Mesothelial cell of epicardium (in vitro differentiated cells): ENCODE measurements around the gene AMHR2. TPM values are rescaled to one million over a fixed set of nuclear protein-coding genes. Genes with fewer than 3 reads are reported as not detected.
A peak's percentile ranks its signal among the peaks of the same experiment; 100 is the strongest.
"Not testable (repeated sequence)": the region's sequence is repeated elsewhere in the genome, so short reads cannot be mapped to it uniquely, and the experiment has no call there.

ENCODE experiments used
- DNase-seq, 2 experiments: peaks; one replicate each; pipeline ENCODE4 v3.0.0; 2021; ENCODE audit warnings: low spot score in 2 of 2; ENCODE audit not compliant: unreplicated experiment in 2 of 2
- H3K27ac Mint-ChIP-seq: 2 replicates; pipeline ENCODE4 v1.8.0; 2021; ENCODE audit warnings: mixed read lengths
- H3K27me3 Mint-ChIP-seq: 2 replicates; pipeline ENCODE4 v1.8.0; 2021; ENCODE audit warnings: low read depth, mixed read lengths
- H3K36me3 Mint-ChIP-seq: 2 replicates; pipeline ENCODE4 v1.8.0; 2021; ENCODE audit warnings: mixed read lengths
- H3K4me1 Mint-ChIP-seq: 2 replicates; pipeline ENCODE4 v1.8.0; 2021; ENCODE audit warnings: mixed read lengths
- H3K4me3 Mint-ChIP-seq: 2 replicates; pipeline ENCODE4 v1.8.0; 2021; ENCODE audit warnings: mild to moderate bottlenecking, moderate library complexity, mixed read lengths
- H3K9me3 Mint-ChIP-seq: 2 replicates; pipeline ENCODE4 v1.8.0; 2021; ENCODE audit warnings: mixed read lengths
- total RNA-seq: library from RNA; stranded (reverse); gene quantifications from 3 replicates; pipeline ENCODE4 v1.2.1, GENCODE V29; 2021
- TF ChIP-seq, protein P1 (sequence below): fragments of 200-600 bp; sonication (generic); IDR thresholded peaks from one replicate; pipeline ENCODE4 v1.5.0; 2021; ENCODE audit warnings: antibody characterized with exemption; ENCODE audit not compliant: unreplicated experiment

Gene AMHR2
- 11.1 to 13.8 TPM (median 12.3 TPM) in 3 replicates for total RNA-seq

GRCh38 chr12:53423597-53423996 is at the start of gene AMHR2:
Gene AMHR2 (plus strand): TSS chr12:53423855. CDS start chr12:53423935, 80 bp downstream.
- peak within 1 kb of the TSS; percentile 58 for H3K4me3 Mint-ChIP-seq
- no peaks in the 10 kb centered on the region for H3K27me3 Mint-ChIP-seq
- H3K27ac Mint-ChIP-seq, result peak within 1 kb of the TSS; percentile 77
- TF ChIP-seq, protein P1, sequence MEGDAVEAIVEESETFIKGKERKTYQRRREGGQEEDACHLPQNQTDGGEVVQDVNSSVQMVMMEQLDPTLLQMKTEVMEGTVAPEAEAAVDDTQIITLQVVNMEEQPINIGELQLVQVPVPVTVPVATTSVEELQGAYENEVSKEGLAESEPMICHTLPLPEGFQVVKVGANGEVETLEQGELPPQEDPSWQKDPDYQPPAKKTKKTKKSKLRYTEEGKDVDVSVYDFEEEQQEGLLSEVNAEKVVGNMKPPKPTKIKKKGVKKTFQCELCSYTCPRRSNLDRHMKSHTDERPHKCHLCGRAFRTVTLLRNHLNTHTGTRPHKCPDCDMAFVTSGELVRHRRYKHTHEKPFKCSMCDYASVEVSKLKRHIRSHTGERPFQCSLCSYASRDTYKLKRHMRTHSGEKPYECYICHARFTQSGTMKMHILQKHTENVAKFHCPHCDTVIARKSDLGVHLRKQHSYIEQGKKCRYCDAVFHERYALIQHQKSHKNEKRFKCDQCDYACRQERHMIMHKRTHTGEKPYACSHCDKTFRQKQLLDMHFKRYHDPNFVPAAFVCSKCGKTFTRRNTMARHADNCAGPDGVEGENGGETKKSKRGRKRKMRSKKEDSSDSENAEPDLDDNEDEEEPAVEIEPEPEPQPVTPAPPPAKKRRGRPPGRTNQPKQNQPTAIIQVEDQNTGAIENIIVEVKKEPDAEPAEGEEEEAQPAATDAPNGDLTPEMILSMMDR, result no peak
- no peak for DNase-seq
- peaks cover 54% of the 10 kb centered on the region for H3K4me1 Mint-ChIP-seq
- H3K36me3 Mint-ChIP-seq, result no peaks in the 10 kb centered on the region
- no peaks in the 10 kb centered on the region for H3K9me3 Mint-ChIP-seq

DNA sequence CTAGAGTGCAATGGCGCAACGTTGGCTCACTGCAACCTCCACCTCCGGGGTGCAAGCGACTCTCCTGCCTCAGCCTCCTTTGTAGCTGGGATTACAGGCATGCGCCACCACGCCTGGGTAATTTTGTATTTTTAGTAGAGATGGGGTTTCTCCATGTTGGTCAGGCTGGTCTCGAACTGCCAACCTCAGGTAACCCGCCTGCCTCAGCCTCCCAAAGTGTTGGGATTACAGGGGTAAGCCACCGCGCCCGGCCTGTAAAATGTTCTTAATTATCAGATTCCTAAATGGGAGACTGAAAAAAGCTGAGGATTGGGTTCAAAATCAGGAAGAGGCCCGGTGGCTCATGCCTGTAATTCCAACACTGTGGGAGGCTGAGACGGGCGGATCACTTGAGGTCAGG is 49.4 kb upstream of the AMHR2 start:
- not testable (repeated sequence) for H3K9me3 Mint-ChIP-seq, H3K27me3 Mint-ChIP-seq, H3K36me3 Mint-ChIP-seq, DNase-seq, H3K4me3 Mint-ChIP-seq
- Mint-ChIP-seq H3K4me1 (peaks cover 27% of the 10 kb centered on the region), H3K27ac (peak overlapping the region; percentile 87)

DNA sequence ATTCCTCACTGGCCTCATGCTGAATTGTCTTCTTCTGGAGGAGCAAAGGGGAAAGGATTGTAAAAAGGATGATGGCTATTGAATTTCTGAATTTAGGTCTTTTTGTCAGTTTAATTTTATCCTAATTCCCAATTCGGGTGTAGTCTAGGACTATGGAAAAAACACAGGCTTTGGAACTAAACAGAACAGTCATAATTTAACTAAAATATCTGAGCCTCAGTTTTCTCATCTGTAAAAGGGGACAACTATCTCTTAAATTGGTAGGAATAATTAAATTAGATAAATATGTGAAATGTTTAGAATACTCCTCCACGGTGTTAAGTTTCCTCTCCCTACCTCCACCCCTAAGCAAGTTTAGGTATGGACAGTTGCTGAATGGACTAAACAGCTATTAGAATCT is 46.9 kb upstream of the AMHR2 start:
- Mint-ChIP-seq H3K4me3 (no peak overlapping the region), H3K36me3 (no peaks in the 10 kb centered on the region), H3K4me1 (peaks cover 22% of the 10 kb centered on the region), H3K27ac (peak overlapping the region; percentile 34), H3K27me3 (no peaks in the 10 kb centered on the region), H3K9me3 (no peaks in the 10 kb centered on the region)
- TF ChIP-seq, protein P1, result no peak
- no peak for DNase-seq

DNA sequence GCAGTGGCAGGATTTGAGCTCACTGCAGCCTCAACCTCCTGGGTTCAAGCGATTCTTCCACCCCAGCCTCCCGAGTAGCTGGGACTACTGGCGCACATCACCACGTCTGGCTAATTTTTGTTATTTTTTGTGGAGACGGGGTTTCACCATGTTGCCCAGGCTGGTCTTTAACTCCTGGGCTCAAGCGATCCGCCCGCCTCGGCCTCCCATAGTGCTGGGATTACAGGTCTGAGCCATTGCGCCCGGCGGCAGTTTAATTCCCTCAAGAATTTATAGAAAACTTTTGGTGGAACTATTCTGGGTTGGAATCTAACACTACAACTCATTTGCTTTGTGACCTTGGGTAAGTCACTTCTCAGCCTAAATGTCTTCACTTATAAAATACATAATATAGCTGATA is 45.4 kb upstream of the AMHR2 start:
- no peak overlapping the region for H3K4me3 Mint-ChIP-seq
- no peaks in the 10 kb centered on the region for H3K9me3 Mint-ChIP-seq
- TF ChIP-seq, protein P1, result no peak
- no peaks in the 10 kb centered on the region for H3K27me3 Mint-ChIP-seq
- H3K4me1 Mint-ChIP-seq, result peaks cover 27% of the 10 kb centered on the region
- no peak for DNase-seq
- H3K36me3 Mint-ChIP-seq, result peaks cover 4% of the 10 kb centered on the region
- H3K27ac Mint-ChIP-seq, result no peak overlapping the region

- H3K4me1 Mint-ChIP-seq, result peaks cover 31% of the 10 kb centered on the region
- no peaks in the 10 kb centered on the region for H3K27me3 Mint-ChIP-seq
- TF ChIP-seq, protein P1, result no peak
- no peak for DNase-seq
- peaks cover 10% of the 10 kb centered on the region for H3K36me3 Mint-ChIP-seq
- H3K27ac Mint-ChIP-seq, result no peak overlapping the region
- H3K4me3 Mint-ChIP-seq, result no peak overlapping the region
- H3K9me3 Mint-ChIP-seq, result no peaks in the 10 kb centered on the region
Observed at GRCh38 chr12:53378724-53379388, 44.8 kb upstream of the AMHR2 start.

- Mint-ChIP-seq H3K4me3 (no peak overlapping the region), H3K27ac (no peak overlapping the region), H3K36me3 (peaks cover 10% of the 10 kb centered on the region), H3K27me3 (no peaks in the 10 kb centered on the region), H3K4me1 (peaks cover 31% of the 10 kb centered on the region), H3K9me3 (no peaks in the 10 kb centered on the region)
- peak; percentile 89 to 94 for DNase-seq
- TF ChIP-seq, protein P1, result no peak
Observed at GRCh38 chr12:53379389-53380103, 44.1 kb upstream of the AMHR2 start.
